IgD-negative memory B cell (primary cell): ENCODE data around the gene GPR42. TPM values are rescaled to one million over a fixed set of nuclear protein-coding genes. Genes with fewer than 3 reads are reported as not detected.

Source experiments
- H3K27ac Mint-ChIP-seq, 3 donors: one replicate each; pipeline ENCODE4 v1.8.0; 2020 to 2022; ENCODE audit warnings: mild to moderate bottlenecking in 3 of 3, mixed read lengths in 3 of 3, moderate library complexity in 1 of 3
- H3K27me3 Mint-ChIP-seq: one replicate; pipeline ENCODE4 v1.8.0; 2021; ENCODE audit warnings: mixed read lengths
- H3K36me3 Mint-ChIP-seq: one replicate; pipeline ENCODE4 v1.8.0; 2020; ENCODE audit warnings: mild to moderate bottlenecking, mixed read lengths
- H3K4me1 Mint-ChIP-seq, 3 donors: one replicate each; pipeline ENCODE4 v1.8.0; 2020 to 2022; ENCODE audit warnings: mixed read lengths in 3 of 3, mild to moderate bottlenecking in 1 of 3
- H3K4me3 Mint-ChIP-seq, 4 donors: one replicate each; pipeline ENCODE4 v1.8.0; 2020 to 2022; ENCODE audit warnings: mild to moderate bottlenecking in 4 of 4, mixed read lengths in 4 of 4, moderate library complexity in 3 of 4
- H3K9me3 Mint-ChIP-seq, 3 donors: one replicate each; pipeline ENCODE4 v1.8.0; 2020 to 2021; ENCODE audit warnings: mixed read lengths in 3 of 3, mild to moderate bottlenecking in 1 of 3
- polyA plus RNA-seq: library from polyadenylated mRNA; unstranded; fragments of 300-500 nt; fragmentation: Illumina TruSeq; gene quantifications from one replicate; pipeline ENCODE4 v1.2.3, GENCODE V29; 2021

Gene GPR42
- not detected for polyA plus RNA-seq

GRCh38 chr19:35370722-35371121 lies at the start of gene GPR42:
Gene GPR42, plus strand, starts transcription at chr19:35371068. Its CDS starts 292 bp downstream, at chr19:35371360.
- Mint-ChIP-seq H3K27me3 (peaks cover 4% of the 10 kb centered on the region), H3K27ac (no peak within 1 kb of the TSS), H3K4me3 (no peak within 1 kb of the TSS), H3K9me3 (peaks cover 0 to 2% (median 0%) of the 10 kb centered on the region in 3 donors), H3K36me3 (peaks cover 7% of the 10 kb centered on the region), H3K4me1 (peaks cover 9 to 13% (median 13%) of the 10 kb centered on the region in 3 donors)

GRCh38 chr19:35321291-35321690 lies 49.6 kb upstream of the GPR42 start:
- H3K4me3 Mint-ChIP-seq: peak overlapping the region in 3 of 4 donors; percentile 55 to 73 (median 73)
- no peaks in the 10 kb centered on the region for H3K27me3 Mint-ChIP-seq
- H3K27ac Mint-ChIP-seq: peak overlapping the region in 2 of 3 donors; percentile 75 to 95
- no peaks in the 10 kb centered on the region for H3K36me3 Mint-ChIP-seq
- H3K4me1 Mint-ChIP-seq: peaks cover 48 to 66% (median 59%) of the 10 kb centered on the region in 3 donors
- no peaks in the 10 kb centered on the region for H3K9me3 Mint-ChIP-seq

GRCh38 chr19:35322014-35322413 lies 48.9 kb upstream of the GPR42 start:
- H3K27me3 Mint-ChIP-seq: no peaks in the 10 kb centered on the region
- no peaks in the 10 kb centered on the region for H3K36me3 Mint-ChIP-seq
- peaks cover 43 to 62% (median 59%) of the 10 kb centered on the region in 3 donors for H3K4me1 Mint-ChIP-seq
- peak overlapping the region in 1 of 3 donors; percentile 95 for H3K27ac Mint-ChIP-seq
- no peaks in the 10 kb centered on the region for H3K9me3 Mint-ChIP-seq
- peak overlapping the region in 2 of 4 donors; percentile 73 to 82 for H3K4me3 Mint-ChIP-seq

GRCh38 chr19:35327642-35328041 lies 43.2 kb upstream of the GPR42 start:
- H3K4me3 Mint-ChIP-seq: peak overlapping the region; percentile 16 to 98 (median 61)
- no peaks in the 10 kb centered on the region for H3K9me3 Mint-ChIP-seq
- peaks cover 2% of the 10 kb centered on the region for H3K36me3 Mint-ChIP-seq
- peak overlapping the region in 2 of 3 donors; percentile 37 to 59 for H3K27ac Mint-ChIP-seq
- H3K27me3 Mint-ChIP-seq: no peaks in the 10 kb centered on the region
- H3K4me1 Mint-ChIP-seq: peaks cover 18 to 51% (median 31%) of the 10 kb centered on the region in 3 donors

GRCh38 chr19:35328851-35329285 lies 42.0 kb upstream of the GPR42 start, which contains the start of gene CD22:
Gene CD22, plus strand, starts transcription at chr19:35329187. Its CDS starts 2,854 bp downstream, at chr19:35332041.
- Mint-ChIP-seq H3K36me3 (peaks cover 3% of the 10 kb centered on the region), H3K27me3 (no peaks in the 10 kb centered on the region), H3K4me3 (peak within 1 kb of the TSS; percentile 88 to 98 (median 95)), H3K27ac (peak within 1 kb of the TSS; percentile 60 to 98 (median 85)), H3K9me3 (no peaks in the 10 kb centered on the region), H3K4me1 (peaks cover 21 to 56% (median 36%) of the 10 kb centered on the region in 3 donors)

- Mint-ChIP-seq H3K27me3 (no peaks in the 10 kb centered on the region), H3K4me3 (peak overlapping the region; percentile 88 to 98 (median 95)), H3K9me3 (no peaks in the 10 kb centered on the region), H3K4me1 (peaks cover 24 to 57% (median 39%) of the 10 kb centered on the region in 3 donors), H3K27ac (peak overlapping the region; percentile 60 to 98 (median 85)), H3K36me3 (peaks cover 6% of the 10 kb centered on the region)
These were observed 41.5 kb upstream of the GPR42 start for GRCh38 chr19:35329323-35329722.

GRCh38 chr19:35330475-35330874 lies 40.4 kb upstream of the GPR42 start:
- Mint-ChIP-seq H3K9me3 (no peaks in the 10 kb centered on the region), H3K36me3 (peaks cover 6% of the 10 kb centered on the region), H3K4me3 (peak overlapping the region; percentile 88 to 98 (median 95)), H3K27me3 (no peaks in the 10 kb centered on the region), H3K4me1 (peaks cover 24 to 56% (median 38%) of the 10 kb centered on the region in 3 donors), H3K27ac (peak overlapping the region; percentile 60 to 98 (median 85))

GRCh38 chr19:35331551-35332214 lies 39.2 kb upstream of the GPR42 start:
- Mint-ChIP-seq H3K4me1 (peaks cover 29 to 60% (median 50%) of the 10 kb centered on the region in 3 donors), H3K36me3 (peaks cover 6% of the 10 kb centered on the region), H3K4me3 (peak overlapping the region; percentile 88 to 98 (median 95)), H3K27ac (peak overlapping the region; percentile 60 to 98 (median 85)), H3K27me3 (no peaks in the 10 kb centered on the region), H3K9me3 (no peaks in the 10 kb centered on the region)

GRCh38 chr19:35332817-35333216 lies 38.1 kb upstream of the GPR42 start:
- Mint-ChIP-seq H3K4me1 (peaks cover 39 to 66% (median 56%) of the 10 kb centered on the region in 3 donors), H3K4me3 (peak overlapping the region; percentile 84 to 98 (median 92)), H3K27ac (peak overlapping the region in 2 of 3 donors; percentile 39 to 85), H3K9me3 (no peaks in the 10 kb centered on the region), H3K36me3 (peaks cover 12% of the 10 kb centered on the region), H3K27me3 (no peaks in the 10 kb centered on the region)

GRCh38 chr19:35334144-35334753 lies 36.6 kb upstream of the GPR42 start:
- H3K27me3 Mint-ChIP-seq: no peaks in the 10 kb centered on the region
- peak overlapping the region; percentile 84 to 98 (median 92) for H3K4me3 Mint-ChIP-seq
- peaks cover 13% of the 10 kb centered on the region for H3K36me3 Mint-ChIP-seq
- H3K4me1 Mint-ChIP-seq: peaks cover 34 to 59% (median 49%) of the 10 kb centered on the region in 3 donors
- peak overlapping the region in 2 of 3 donors; percentile 85 to 93 for H3K27ac Mint-ChIP-seq
- no peaks in the 10 kb centered on the region for H3K9me3 Mint-ChIP-seq

- Mint-ChIP-seq H3K4me3 (peak overlapping the region in 3 of 4 donors; percentile 65 to 93 (median 77)), H3K36me3 (peaks cover 11% of the 10 kb centered on the region), H3K4me1 (peaks cover 34 to 53% (median 45%) of the 10 kb centered on the region in 3 donors), H3K27me3 (no peaks in the 10 kb centered on the region), H3K27ac (peak overlapping the region in 2 of 3 donors; percentile 50 to 87), H3K9me3 (no peaks in the 10 kb centered on the region)
These were observed 34.5 kb upstream of the GPR42 start for GRCh38 chr19:35336166-35336955.

- H3K27ac Mint-ChIP-seq: peak overlapping the region; percentile 3 to 87 (median 83)
- H3K27me3 Mint-ChIP-seq: no peaks in the 10 kb centered on the region
- H3K4me1 Mint-ChIP-seq: peaks cover 34 to 51% (median 48%) of the 10 kb centered on the region in 3 donors
These were observed 33.5 kb upstream of the GPR42 start for GRCh38 chr19:35337097-35337983.

GRCh38 chr19:35337984-35338296 lies 32.9 kb upstream of the GPR42 start:
- Mint-ChIP-seq H3K4me1 (peaks cover 33 to 47% (median 46%) of the 10 kb centered on the region in 3 donors), H3K36me3 (peaks cover 12% of the 10 kb centered on the region), H3K9me3 (no peaks in the 10 kb centered on the region), H3K27me3 (no peaks in the 10 kb centered on the region), H3K27ac (peak overlapping the region in 1 of 3 donors; percentile 87), H3K4me3 (peak overlapping the region in 2 of 4 donors; percentile 72 to 77)

More at GRCh38 chr19:35337097-35337983, 33.5 kb upstream of the GPR42 start:
- Mint-ChIP-seq H3K9me3 (no peaks in the 10 kb centered on the region), H3K4me3 (peak overlapping the region; percentile 36 to 93 (median 66)), H3K36me3 (peaks cover 11% of the 10 kb centered on the region)

- Mint-ChIP-seq H3K9me3 (no peaks in the 10 kb centered on the region), H3K4me3 (peak overlapping the region in 1 of 4 donors; percentile 41), H3K27ac (peak overlapping the region in 2 of 3 donors; percentile 73 to 86), H3K4me1 (peaks cover 20 to 39% (median 37%) of the 10 kb centered on the region in 3 donors), H3K36me3 (peaks cover 11% of the 10 kb centered on the region), H3K27me3 (no peaks in the 10 kb centered on the region)
These were observed 30.4 kb upstream of the GPR42 start for GRCh38 chr19:35340431-35340830.
